Suprapubic skin (tissue), 3 donors: Measurements from ENCODE around the gene CADM2.

Experiments
- POLR2A ChIP-seq, 2 donors: fragments of 450-650 bp; IDR thresholded peaks; one replicate each; pipeline ENCODE4 v1.6.1; 2017; ENCODE audit warnings: antibody characterized with exemption in 2 of 2, mild to moderate bottlenecking in 2 of 2, moderate library complexity in 2 of 2
- TF ChIP-seq, protein P1 (sequence below), 2 donors: fragments of 200-600 bp in 1 of 2; fragments of 450-650 bp in 1 of 2; sonication (generic) in 1 of 2; IDR thresholded peaks; one replicate each; pipeline ENCODE4 v1.5.1; 2016 to 2019; ENCODE audit warnings: antibody characterized with exemption in 2 of 2, mild to moderate bottlenecking in 1 of 2, moderate library complexity in 1 of 2

DNA sequence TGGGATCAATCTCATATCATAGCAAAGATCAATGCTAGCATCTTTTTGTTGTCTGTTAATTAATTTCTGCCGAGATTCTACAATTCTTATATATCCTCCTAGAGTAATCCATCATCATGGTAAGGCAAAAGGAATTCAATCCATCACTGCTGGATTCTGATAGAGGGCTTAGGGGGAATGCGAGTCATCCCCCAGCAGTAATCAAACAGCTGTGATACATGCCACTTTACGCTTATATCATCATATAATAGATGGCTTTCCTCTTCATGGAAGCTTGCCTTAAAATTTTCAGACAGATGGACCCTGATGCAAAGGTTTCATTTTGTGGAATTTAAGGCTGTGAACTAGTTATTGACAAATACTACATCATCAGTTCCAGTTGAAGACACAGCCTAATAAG, 645.9 kb downstream of the CADM2 start:
- TF ChIP-seq, protein P1, sequence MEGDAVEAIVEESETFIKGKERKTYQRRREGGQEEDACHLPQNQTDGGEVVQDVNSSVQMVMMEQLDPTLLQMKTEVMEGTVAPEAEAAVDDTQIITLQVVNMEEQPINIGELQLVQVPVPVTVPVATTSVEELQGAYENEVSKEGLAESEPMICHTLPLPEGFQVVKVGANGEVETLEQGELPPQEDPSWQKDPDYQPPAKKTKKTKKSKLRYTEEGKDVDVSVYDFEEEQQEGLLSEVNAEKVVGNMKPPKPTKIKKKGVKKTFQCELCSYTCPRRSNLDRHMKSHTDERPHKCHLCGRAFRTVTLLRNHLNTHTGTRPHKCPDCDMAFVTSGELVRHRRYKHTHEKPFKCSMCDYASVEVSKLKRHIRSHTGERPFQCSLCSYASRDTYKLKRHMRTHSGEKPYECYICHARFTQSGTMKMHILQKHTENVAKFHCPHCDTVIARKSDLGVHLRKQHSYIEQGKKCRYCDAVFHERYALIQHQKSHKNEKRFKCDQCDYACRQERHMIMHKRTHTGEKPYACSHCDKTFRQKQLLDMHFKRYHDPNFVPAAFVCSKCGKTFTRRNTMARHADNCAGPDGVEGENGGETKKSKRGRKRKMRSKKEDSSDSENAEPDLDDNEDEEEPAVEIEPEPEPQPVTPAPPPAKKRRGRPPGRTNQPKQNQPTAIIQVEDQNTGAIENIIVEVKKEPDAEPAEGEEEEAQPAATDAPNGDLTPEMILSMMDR (IDR thresholded peaks at IDR 0.05): no peak
- no peak for TF ChIP-seq POLR2A (IDR thresholded peaks at IDR 0.05)
